Measurements from ENCODE around the gene SUGCT. TPM values are rescaled to one million over a fixed set of nuclear protein-coding genes. Genes with fewer than 3 reads are reported as not detected.

SUGCT gene
- total and polyA plus RNA-seq, 2 of the 8 experiments (the other 6 are each of a cell fraction or from before 2014, with no cell fraction given), result 2.8 to 5.4 TPM

DNA sequence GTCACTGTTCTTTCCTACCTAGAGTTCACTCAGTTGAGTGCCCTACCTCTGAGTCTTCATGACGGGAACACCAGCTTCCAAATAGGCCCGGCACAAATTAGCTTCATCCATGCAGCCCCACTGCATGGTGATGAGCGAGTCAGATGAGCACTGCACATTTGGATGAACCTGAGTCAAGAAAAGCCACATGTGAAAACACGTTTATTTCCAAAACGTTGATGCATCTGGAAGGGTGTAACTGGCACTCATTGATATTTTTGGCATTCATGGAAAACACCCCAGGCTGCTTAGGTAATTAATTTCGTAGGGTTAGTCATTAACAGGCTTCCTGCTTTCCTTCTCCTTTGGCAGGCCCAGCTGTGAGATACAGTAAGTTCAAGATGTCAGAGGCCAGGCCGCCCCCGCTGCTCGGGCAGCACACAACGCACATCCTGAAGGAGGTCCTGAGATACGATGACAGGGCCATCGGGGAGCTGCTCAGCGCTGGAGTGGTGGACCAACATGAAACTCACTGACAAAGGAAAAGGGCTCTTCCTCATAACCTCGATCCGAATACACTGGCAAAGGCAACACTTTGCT lies 725.2 kb downstream of the SUGCT start (continued):
- no peak for TF ChIP-seq BRCA1 (IDR thresholded peaks at IDR 0.05; ENCODE audit: low read depth, low read length)
